ENCODE results near the gene COL1A2.

COL1A2 gene

GRCh38 chr7:94421681-94422080 is 27.0 kb downstream of the COL1A2 start:
- Histone ChIP-seq H3K27me3 (ENCODE audit: insufficient read depth, low read length, poor library complexity) (no peaks in the 10 kb centered on the region), H3K4me1 (ENCODE audit: insufficient read depth, low read length) (no peaks in the 10 kb centered on the region), H3K9me3 (ENCODE audit: insufficient read depth, low read length, severe bottlenecking) (no peaks in the 10 kb centered on the region), H3K27ac (ENCODE audit: low read length) (no peak overlapping the region), H3K9ac (ENCODE audit: low read depth, low read length) (no peak overlapping the region), H3K4me2 (ENCODE audit: insufficient read depth, low read length) (no peak overlapping the region), H3K79me2 (ENCODE audit: insufficient read depth, low read length) (no peaks in the 10 kb centered on the region), H2AFZ (ENCODE audit: low read depth, low read length) (no peak overlapping the region), H3K4me3 (ENCODE audit: low read depth in 1 of 2, low read length in 2 of 2) (no peak overlapping the region), H3K36me3 (ENCODE audit: insufficient read depth, low read length) (no peaks in the 10 kb centered on the region), H4K20me1 (ENCODE audit: insufficient read depth, low read length) (no peaks in the 10 kb centered on the region)
- DNase-seq: no peak
- ATAC-seq (ENCODE audit: insufficient read depth, low read depth): no peak
- no peak for TF ChIP-seq EZH2 (IDR thresholded peaks at IDR 0.05; ENCODE audit: borderline replicate concordance, low read depth, low read length, severe bottlenecking)
- TF ChIP-seq CTCF (IDR thresholded peaks at IDR 0.05; ENCODE audit: borderline replicate concordance, extremely low read depth, low read length, poor library complexity, severe bottlenecking): no peak

GRCh38 chr7:94422136-94422535 is 27.4 kb downstream of the COL1A2 start:
- H4K20me1 ChIP-seq (ENCODE audit: insufficient read depth, low read length): no peaks in the 10 kb centered on the region
- no peaks in the 10 kb centered on the region for H3K27me3 ChIP-seq (ENCODE audit: insufficient read depth, low read length, poor library complexity)
- ATAC-seq (ENCODE audit: insufficient read depth, low read depth) (no peak), DNase-seq (no peak)
- no peaks in the 10 kb centered on the region for H3K9me3 ChIP-seq (ENCODE audit: insufficient read depth, low read length, severe bottlenecking)
- no peak overlapping the region for H2AFZ ChIP-seq (ENCODE audit: low read depth, low read length)
- H3K4me2 ChIP-seq (ENCODE audit: insufficient read depth, low read length): no peak overlapping the region
- H3K27ac ChIP-seq (ENCODE audit: low read length): no peak overlapping the region
- H3K79me2 ChIP-seq (ENCODE audit: insufficient read depth, low read length): no peaks in the 10 kb centered on the region
- H3K36me3 ChIP-seq (ENCODE audit: insufficient read depth, low read length): no peaks in the 10 kb centered on the region
- H3K9ac ChIP-seq (ENCODE audit: low read depth, low read length): no peak overlapping the region
- no peak overlapping the region for H3K4me3 ChIP-seq (ENCODE audit: low read depth in 1 of 2, low read length in 2 of 2)
- TF ChIP-seq EZH2 (IDR thresholded peaks at IDR 0.05; ENCODE audit: borderline replicate concordance, low read depth, low read length, severe bottlenecking) (no peak), CTCF (IDR thresholded peaks at IDR 0.05; ENCODE audit: borderline replicate concordance, extremely low read depth, low read length, poor library complexity, severe bottlenecking) (no peak)
- H3K4me1 ChIP-seq (ENCODE audit: insufficient read depth, low read length): no peaks in the 10 kb centered on the region

GRCh38 chr7:94422827-94423460 is 28.2 kb downstream of the COL1A2 start:
- TF ChIP-seq EZH2 (IDR thresholded peaks at IDR 0.05; ENCODE audit: borderline replicate concordance, low read depth, low read length, severe bottlenecking) (no peak), CTCF (IDR thresholded peaks at IDR 0.05; ENCODE audit: borderline replicate concordance, extremely low read depth, low read length, poor library complexity, severe bottlenecking) (no peak)
- DNase-seq (no peak), ATAC-seq (ENCODE audit: insufficient read depth, low read depth) (no peak)
- no peak overlapping the region for H3K4me3 ChIP-seq (ENCODE audit: low read depth in 1 of 2, low read length in 2 of 2)
- H3K36me3 ChIP-seq (ENCODE audit: insufficient read depth, low read length): no peaks in the 10 kb centered on the region
- no peaks in the 10 kb centered on the region for H3K79me2 ChIP-seq (ENCODE audit: insufficient read depth, low read length)
- no peak overlapping the region for H3K27ac ChIP-seq (ENCODE audit: low read length)
- H3K4me1 ChIP-seq (ENCODE audit: insufficient read depth, low read length): no peaks in the 10 kb centered on the region
- no peaks in the 10 kb centered on the region for H3K9me3 ChIP-seq (ENCODE audit: insufficient read depth, low read length, severe bottlenecking)
- H4K20me1 ChIP-seq (ENCODE audit: insufficient read depth, low read length): no peaks in the 10 kb centered on the region
- no peak overlapping the region for H2AFZ ChIP-seq (ENCODE audit: low read depth, low read length)
- no peaks in the 10 kb centered on the region for H3K27me3 ChIP-seq (ENCODE audit: insufficient read depth, low read length, poor library complexity)
- no peak overlapping the region for H3K9ac ChIP-seq (ENCODE audit: low read depth, low read length)
- no peak overlapping the region for H3K4me2 ChIP-seq (ENCODE audit: insufficient read depth, low read length)
